Omental fat pad (tissue), 4 donors: ENCODE results near the gene AKAP12. TPM values are rescaled to one million over a fixed set of nuclear protein-coding genes. Genes with fewer than 3 reads are reported as not detected.
"Not testable (repeated sequence)": the region's sequence is repeated elsewhere in the genome, so short reads cannot be mapped to it uniquely, and the experiment has no call there.

Source experiments
- ATAC-seq: fragments of 150-250 bp; one replicate; pipeline ENCODE4 v1.9.1; 2016; ENCODE audit warnings: mild to moderate bottlenecking, moderate library complexity; ENCODE audit not compliant: low FRiP score
- DNase-seq: peaks from one replicate; pipeline ENCODE4 v3.0.0-alpha.2; 2019; ENCODE audit warnings: low spot score
- CTCF ChIP-seq, 3 donors: fragments of 450-650 bp; IDR thresholded peaks; one replicate each; pipeline ENCODE4 v1.5.1; 2016 to 2017; ENCODE audit warnings: antibody characterized with exemption in 3 of 3, mild to moderate bottlenecking in 3 of 3, moderate library complexity in 2 of 3
- total RNA-seq, 4 donors: library from RNA; depleted of rRNA; stranded (reverse); fragments of >200 nt; gene quantifications; one replicate each; pipeline ENCODE4 v1.1.0, GENCODE V29; 2016

The AKAP12 gene
- total RNA-seq, 4 donors from 2014 or later = 151 to 488 (median 216) TPM

DNA sequence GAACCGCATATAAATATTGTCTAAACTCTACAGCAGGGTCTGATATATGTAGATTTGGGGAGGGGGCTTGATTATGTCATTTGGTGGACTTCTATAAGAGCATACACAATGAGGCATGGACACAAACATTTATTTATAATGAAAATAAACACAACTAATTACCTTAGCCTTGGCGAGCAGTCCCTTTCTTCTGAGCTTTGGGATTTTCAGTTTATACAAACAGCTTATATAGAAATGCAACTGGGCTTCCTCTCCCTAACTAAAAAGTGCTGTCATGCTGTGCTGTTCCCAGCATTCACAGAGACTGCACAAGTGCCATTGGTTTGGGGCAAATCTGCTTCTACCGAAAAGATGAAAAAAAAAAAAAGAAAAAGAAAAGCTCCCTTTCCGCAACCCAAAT, 69.9 kb downstream of the AKAP12 start:
- no peak for TF ChIP-seq CTCF (IDR thresholded peaks at IDR 0.05)
- DNase-seq (no peak), ATAC-seq (no peak)

DNA sequence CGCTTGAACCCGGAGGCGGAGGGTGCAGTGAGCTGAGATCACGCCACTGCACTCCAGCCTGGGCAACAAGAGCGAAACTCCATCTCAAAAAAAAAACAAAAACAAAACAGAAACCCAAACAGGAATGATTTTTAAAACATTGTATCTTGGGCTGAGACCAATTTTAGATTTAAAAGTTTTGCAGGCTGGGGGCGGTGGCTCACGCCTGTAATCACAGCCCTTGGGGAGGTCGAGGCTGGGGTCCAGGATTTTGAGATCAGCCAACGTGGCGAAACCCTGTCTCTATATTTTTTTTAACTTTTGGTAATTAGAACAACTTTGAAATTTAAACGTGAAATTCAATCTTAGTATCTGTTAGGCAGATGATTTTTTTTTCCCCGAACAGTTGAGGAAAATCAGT, 70.5 kb downstream of the AKAP12 start:
- no peak for DNase-seq
- ATAC-seq = no peak
- no peak for TF ChIP-seq CTCF (IDR thresholded peaks at IDR 0.05)

GRCh38 chr6:151310852-151311767, 71.3 kb downstream of the AKAP12 start:
- no peak for DNase-seq
- no peak for TF ChIP-seq CTCF (IDR thresholded peaks at IDR 0.05)
- no peak for ATAC-seq

DNA sequence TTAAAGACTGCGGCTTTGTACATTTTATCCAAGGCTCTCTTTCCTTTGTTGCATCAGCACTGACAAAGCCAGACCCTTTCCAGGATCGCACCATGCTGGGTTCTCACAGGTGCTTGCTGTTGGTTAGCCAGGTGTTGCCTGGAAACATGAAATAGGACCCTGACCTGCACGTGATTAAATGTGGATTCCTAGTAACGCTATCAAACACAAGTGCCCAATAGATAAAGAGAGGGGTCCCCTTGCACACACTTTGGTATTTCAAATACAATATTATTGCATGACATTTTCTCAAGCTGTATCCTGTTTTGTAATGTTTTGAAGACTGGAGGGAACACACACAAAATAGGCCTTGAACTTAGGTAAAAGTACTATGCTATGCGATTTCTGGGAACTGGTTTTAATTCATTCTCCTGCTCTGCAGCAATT, 73.3 kb downstream of the AKAP12 start:
- TF ChIP-seq CTCF (IDR thresholded peaks at IDR 0.05) = no peak
- ATAC-seq = no peak
- no peak for DNase-seq

DNA sequence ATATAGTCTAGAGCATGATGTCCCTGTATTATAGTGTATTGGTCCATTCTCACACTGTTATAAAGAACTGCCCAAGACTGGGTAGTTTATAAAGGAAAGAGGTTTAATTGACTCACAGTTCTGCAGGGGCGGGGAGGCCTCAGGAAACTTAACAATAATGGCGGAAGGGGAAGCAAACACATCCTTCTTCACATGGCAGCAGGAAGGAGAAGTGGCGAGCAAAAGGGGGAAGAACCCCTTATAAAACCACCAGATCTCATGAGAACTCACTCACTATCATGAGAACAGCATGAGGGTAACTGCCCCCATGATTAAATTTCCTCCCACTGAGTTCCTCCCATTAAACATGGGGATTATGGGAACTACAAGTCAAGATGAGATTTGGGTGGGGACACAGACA, 75.9 kb downstream of the AKAP12 start:
- DNase-seq, ATAC-seq: not testable (repeated sequence)

DNA sequence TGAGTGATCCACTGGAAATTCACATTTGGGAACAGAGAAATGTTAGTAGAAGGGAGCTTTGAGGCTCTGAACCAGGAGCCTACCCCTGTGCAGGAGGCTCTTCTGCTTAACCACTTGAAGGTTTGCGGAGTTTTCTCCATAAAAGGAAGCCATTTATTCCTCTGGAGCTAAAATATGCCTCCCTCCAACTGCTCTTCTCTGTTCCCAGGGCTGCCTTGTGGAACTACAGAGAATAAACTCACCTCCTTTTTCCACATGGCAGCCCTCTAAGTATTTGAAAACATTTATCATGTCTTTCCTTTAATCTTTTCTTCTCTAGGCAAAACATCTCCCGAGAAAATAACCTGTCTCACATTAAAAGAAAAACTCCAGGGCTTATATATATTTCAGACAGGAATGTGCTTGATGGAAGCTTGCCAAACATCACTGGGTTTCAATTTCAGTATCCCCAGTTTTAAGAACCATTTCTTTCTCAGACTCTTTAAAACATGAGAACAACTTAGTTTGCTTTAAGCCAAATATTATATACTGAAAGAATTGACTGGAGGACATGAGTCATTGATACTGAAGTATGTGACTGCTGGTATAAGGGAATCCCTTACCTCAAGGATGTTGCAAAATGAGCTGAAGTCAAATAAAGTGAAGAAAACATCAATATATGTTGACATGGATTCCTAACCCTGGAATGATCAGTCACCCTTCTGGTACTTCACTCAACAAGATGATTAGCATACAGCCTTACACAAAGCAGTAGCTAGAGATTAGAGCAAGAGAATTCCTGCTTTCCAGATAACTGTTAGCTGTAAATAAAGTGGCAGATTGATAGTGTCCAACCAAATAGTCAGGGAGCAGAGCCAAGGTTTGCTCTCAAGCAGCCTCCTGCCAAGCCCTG, 77.6 kb downstream of the AKAP12 start:
- no peak for TF ChIP-seq CTCF (IDR thresholded peaks at IDR 0.05)
- DNase-seq = no peak
- peak; percentile 43 for ATAC-seq

GRCh38 chr6:151317995-151318365, 78.2 kb downstream of the AKAP12 start:
- no peak for DNase-seq
- TF ChIP-seq CTCF (IDR thresholded peaks at IDR 0.05) = no peak
- no peak for ATAC-seq
